Mucosa of descending colon (tissue), 3 donors: ENCODE measurements around the gene ULBP1. TPM values are rescaled to one million over a fixed set of nuclear protein-coding genes. Genes with fewer than 3 reads are reported as not detected.

ENCODE experiments used
- ATAC-seq: fragments of 200-7000 bp; cut with Tn5 transposase; one replicate; pipeline ENCODE4 v1.9.1; 2020; ENCODE audit warnings: mild to moderate bottlenecking, moderate library complexity
- DNase-seq, 3 donors: peaks; one replicate each; pipeline ENCODE4 v3.0.0-alpha.2; 2020
- H3K36me3 ChIP-seq: fragments of 200-600 bp; one replicate; pipeline ENCODE4 v1.8.0; 2021; ENCODE audit warnings: low read depth, mild to moderate bottlenecking
- H3K4me1 ChIP-seq: fragments of 200-600 bp; one replicate; pipeline ENCODE4 v1.8.0; 2021; ENCODE audit warnings: low read depth, mild to moderate bottlenecking
- H3K4me3 ChIP-seq: fragments of 200-600 bp; one replicate; pipeline ENCODE4 v1.8.0; 2021; ENCODE audit warnings: mild to moderate bottlenecking
- H3K9me3 ChIP-seq: fragments of 200-600 bp; one replicate; pipeline ENCODE4 v1.8.0; 2021; ENCODE audit warnings: mild to moderate bottlenecking
- intact Hi-C, 2 donors: fragments of 100-400 bp; cut with DNase I in 1 of 2; cut with micrococcal nuclease in 1 of 2; formaldehyde crosslinking; loops; one replicate each; pipeline versions ENCODE4 v1.11.0 to v1.11.1; 2022; cut with DNase I, micrococcal nuclease
- total RNA-seq, 3 donors: library from RNA; stranded (reverse); fragmentation: NEBNext Ultra II Directional in 2 of 3; extraction: Animal tissue kit (Norgen Biotek cat#: 25700) in 2 of 3; gene quantifications; one replicate each; pipeline versions ENCODE4 v1.2.1 to v1.2.4, GENCODE V29; 2021 to 2023
- TF ChIP-seq, protein P1 (sequence below): fragments of 200-600 bp; IDR thresholded peaks from one replicate; pipeline ENCODE4 v1.8.0; 2022; ENCODE audit warnings: antibody characterized with exemption, mild to moderate bottlenecking
- donor health status: DM: no; HTN: no; CAD: no; lungs with moderate emphysema.
- donor health status: DM: no; HTN: no; CAD: no.
- donor health status: DM: no; HTN: yes; CAD: no.

The ULBP1 gene
- total RNA-seq, 3 donors from 2014 or later = not detected

GRCh38 chr6:149974825-149975224 lies 11.1 kb downstream of the ULBP1 start:
- intact Hi-C loops = no loop called here

DNA sequence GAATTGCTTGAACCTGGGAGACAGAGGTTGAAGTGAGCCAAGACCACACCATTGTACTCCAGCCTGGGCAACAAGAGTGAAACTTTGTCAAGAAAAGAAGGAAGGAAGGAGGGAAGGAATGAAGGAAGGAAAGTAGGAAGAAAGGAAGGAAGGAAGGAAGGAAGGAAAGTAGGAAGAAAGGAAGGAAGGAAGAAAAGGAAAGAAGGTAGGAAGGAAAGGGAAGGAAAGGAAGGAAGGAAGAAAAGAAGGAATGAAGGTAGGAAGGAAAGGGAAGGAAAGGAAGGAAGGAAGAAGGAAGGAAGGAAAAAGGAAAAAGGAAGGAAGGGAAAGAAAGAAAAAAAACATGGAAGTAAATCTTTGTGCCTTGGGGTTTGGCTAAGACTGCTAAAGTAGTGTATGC lies 11.7 kb downstream of the ULBP1 start:
- no peak overlapping the region for H3K4me3 ChIP-seq
- DNase-seq (no peak), ATAC-seq (no peak)
- intact Hi-C loops = no loop called here
- TF ChIP-seq, protein P1, sequence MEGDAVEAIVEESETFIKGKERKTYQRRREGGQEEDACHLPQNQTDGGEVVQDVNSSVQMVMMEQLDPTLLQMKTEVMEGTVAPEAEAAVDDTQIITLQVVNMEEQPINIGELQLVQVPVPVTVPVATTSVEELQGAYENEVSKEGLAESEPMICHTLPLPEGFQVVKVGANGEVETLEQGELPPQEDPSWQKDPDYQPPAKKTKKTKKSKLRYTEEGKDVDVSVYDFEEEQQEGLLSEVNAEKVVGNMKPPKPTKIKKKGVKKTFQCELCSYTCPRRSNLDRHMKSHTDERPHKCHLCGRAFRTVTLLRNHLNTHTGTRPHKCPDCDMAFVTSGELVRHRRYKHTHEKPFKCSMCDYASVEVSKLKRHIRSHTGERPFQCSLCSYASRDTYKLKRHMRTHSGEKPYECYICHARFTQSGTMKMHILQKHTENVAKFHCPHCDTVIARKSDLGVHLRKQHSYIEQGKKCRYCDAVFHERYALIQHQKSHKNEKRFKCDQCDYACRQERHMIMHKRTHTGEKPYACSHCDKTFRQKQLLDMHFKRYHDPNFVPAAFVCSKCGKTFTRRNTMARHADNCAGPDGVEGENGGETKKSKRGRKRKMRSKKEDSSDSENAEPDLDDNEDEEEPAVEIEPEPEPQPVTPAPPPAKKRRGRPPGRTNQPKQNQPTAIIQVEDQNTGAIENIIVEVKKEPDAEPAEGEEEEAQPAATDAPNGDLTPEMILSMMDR = no peak
- no peaks in the 10 kb centered on the region for H3K4me1 ChIP-seq
- no peaks in the 10 kb centered on the region for H3K9me3 ChIP-seq
- no peaks in the 10 kb centered on the region for H3K36me3 ChIP-seq

More at GRCh38 chr6:149974825-149975224, 11.1 kb downstream of the ULBP1 start:
- Histone ChIP-seq H3K4me1 (no peaks in the 10 kb centered on the region), H3K9me3 (no peaks in the 10 kb centered on the region), H3K36me3 (no peaks in the 10 kb centered on the region), H3K4me3 (no peak overlapping the region)
- TF ChIP-seq, protein P1 = no peak
- ATAC-seq (no peak), DNase-seq (no peak)

DNA sequence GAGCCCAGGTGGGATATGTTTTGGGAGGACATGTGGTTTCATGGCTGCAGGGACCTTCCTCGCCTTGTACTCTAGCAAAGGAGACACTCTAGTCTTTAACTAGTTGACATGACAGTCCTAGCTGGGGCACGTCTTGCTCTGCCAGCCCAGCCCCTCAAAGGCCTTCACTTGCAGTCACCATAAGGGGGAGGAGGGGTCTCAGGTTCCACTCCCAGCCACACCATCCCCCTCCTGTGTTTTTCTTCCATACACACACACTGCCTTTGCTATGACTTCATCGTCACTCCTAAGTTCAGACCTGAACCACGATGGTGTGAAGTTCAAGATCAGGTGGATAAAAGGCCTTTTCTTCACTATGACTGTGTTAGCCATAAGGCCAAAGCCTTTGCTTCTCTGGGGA lies 13.5 kb downstream of the ULBP1 start:
- Histone ChIP-seq H3K36me3 (no peaks in the 10 kb centered on the region), H3K4me3 (no peak overlapping the region), H3K9me3 (no peaks in the 10 kb centered on the region), H3K4me1 (no peaks in the 10 kb centered on the region)
- DNase-seq (no peak), ATAC-seq (no peak)
- TF ChIP-seq, protein P1 = no peak
- intact Hi-C loops = no loop called here

DNA sequence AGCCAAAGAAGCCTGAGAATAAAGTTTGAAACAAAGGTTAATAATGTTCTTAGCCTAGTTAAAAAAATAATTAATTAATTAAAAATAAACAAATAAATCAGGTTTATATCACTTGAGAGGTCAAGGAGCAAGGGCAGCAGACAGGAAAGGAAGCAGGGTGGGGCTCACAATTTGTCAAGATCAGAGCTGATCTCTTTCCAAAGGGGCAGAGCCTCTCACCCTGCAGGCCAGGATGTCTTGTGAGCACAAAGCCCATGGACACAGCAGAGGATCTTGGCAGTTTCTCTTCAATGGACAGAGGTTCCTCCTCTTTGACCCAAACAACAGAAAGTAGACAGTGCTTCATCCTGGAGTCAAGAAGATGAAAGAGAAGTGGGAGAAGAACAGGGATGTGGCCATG lies 14.9 kb downstream of the ULBP1 start:
- intact Hi-C loops = no loop called here
- Histone ChIP-seq H3K36me3 (no peaks in the 10 kb centered on the region), H3K4me1 (no peaks in the 10 kb centered on the region), H3K4me3 (no peak overlapping the region), H3K9me3 (no peaks in the 10 kb centered on the region)
- ATAC-seq = no peak
- TF ChIP-seq, protein P1 = no peak
- DNase-seq = no peak

DNA sequence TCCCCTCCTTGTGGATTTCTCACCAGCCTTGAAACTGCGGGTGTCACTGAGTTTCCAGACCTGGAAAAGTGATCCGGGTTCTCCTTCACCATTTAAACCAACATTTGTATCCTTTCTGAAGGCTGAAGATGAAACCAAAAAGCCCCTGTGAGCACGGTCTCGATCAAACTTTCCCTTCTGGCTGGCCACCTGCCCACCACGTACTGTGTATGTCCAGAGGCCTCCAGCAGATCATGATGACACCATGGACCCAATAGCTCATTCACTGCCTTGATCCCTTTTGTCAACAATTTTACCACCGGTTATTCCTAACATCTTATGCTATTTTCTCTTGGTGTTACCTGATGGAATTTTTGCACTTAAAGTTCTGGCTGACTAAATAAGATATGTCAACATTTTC lies 15.6 kb downstream of the ULBP1 start:
- intact Hi-C loops = no loop called here
- TF ChIP-seq, protein P1 = no peak
- no peak for DNase-seq
- no peak for ATAC-seq
- H3K36me3 ChIP-seq = no peaks in the 10 kb centered on the region
- no peaks in the 10 kb centered on the region for H3K9me3 ChIP-seq
- H3K4me1 ChIP-seq = no peaks in the 10 kb centered on the region
- H3K4me3 ChIP-seq = no peak overlapping the region

- no peaks in the 10 kb centered on the region for H3K9me3 ChIP-seq
- H3K4me1 ChIP-seq = no peaks in the 10 kb centered on the region
- ATAC-seq (no peak), DNase-seq (no peak)
- no peaks in the 10 kb centered on the region for H3K36me3 ChIP-seq
- TF ChIP-seq, protein P1 = no peak
- intact Hi-C loops = no loop called here
- no peak overlapping the region for H3K4me3 ChIP-seq
Measured at GRCh38 chr6:149983145-149983544, 19.4 kb downstream of the ULBP1 start.
